Thymus (tissue), 11 donors: ENCODE results near the gene CLSTN1. TPM values are rescaled to one million over a fixed set of nuclear protein-coding genes. Genes with fewer than 3 reads are reported as not detected.

Source experiments
- DNase-seq, 9 donors: peaks; one replicate each; pipeline ENCODE4 v3.0.0-alpha.2; 2013; ENCODE audit warnings: low spot score in 9 of 9, low read depth in 6 of 9, missing footprints in 1 of 9
- H3K27ac ChIP-seq, 2 donors: one replicate each; pipeline ENCODE4 v1.5.1; 2013; ENCODE audit warnings: control low read depth in 1 of 2, low read depth in 1 of 2, low read length in 1 of 2, mild to moderate bottlenecking in 1 of 2, moderate library complexity in 1 of 2
- H3K27me3 ChIP-seq, 2 donors: one replicate each; pipeline ENCODE4 v1.5.1; 2013; ENCODE audit warnings: low read length in 1 of 2; ENCODE audit not compliant: control insufficient read depth in 2 of 2, insufficient read depth in 1 of 2
- H3K36me3 ChIP-seq, 2 donors: one replicate each; pipeline ENCODE4 v1.5.1; 2013; ENCODE audit warnings: low read length in 1 of 2, mild to moderate bottlenecking in 1 of 2, moderate library complexity in 1 of 2; ENCODE audit not compliant: control insufficient read depth in 2 of 2, insufficient read depth in 2 of 2
- H3K4me1 ChIP-seq, 2 donors: one replicate each; pipeline ENCODE4 v1.5.1; 2013; ENCODE audit warnings: low read length in 2 of 2; ENCODE audit not compliant: control insufficient read depth in 2 of 2, insufficient read depth in 2 of 2
- H3K4me3 ChIP-seq, 2 donors: one replicate each; pipeline ENCODE4 v1.5.1; 2013; ENCODE audit warnings: low read length in 2 of 2, control low read depth in 1 of 2, mild to moderate bottlenecking in 1 of 2
- H3K9me3 ChIP-seq, 2 donors: one replicate each; pipeline ENCODE4 v1.5.1; 2013; ENCODE audit warnings: low read length in 1 of 2, mild to moderate bottlenecking in 1 of 2; ENCODE audit not compliant: control insufficient read depth in 2 of 2, insufficient read depth in 1 of 2
- WGBS: extraction: QIAGEN DNeasy Blood & Tissue Kit; methylation state at CpG from one replicate; pipeline ENCODE4 v1.1.7; 2013; 5-methylcytosine and 5-hydroxymethylcytosine counted together
- polyA plus RNA-seq: library from polyadenylated mRNA; stranded (reverse); fragments of 200-250 nt; gene quantifications from one replicate; pipeline ENCODE4 v1.2.3, GENCODE V29; 2013
- total RNA-seq: library from RNA; stranded (reverse); fragments of 120-200 nt; gene quantifications from one replicate; pipeline ENCODE4 v1.2.4, GENCODE V29; 2013
- donor health status: healthy.

The CLSTN1 gene
- total and polyA plus RNA-seq, 2 donors, result 27.0 to 63.1 TPM

DNA sequence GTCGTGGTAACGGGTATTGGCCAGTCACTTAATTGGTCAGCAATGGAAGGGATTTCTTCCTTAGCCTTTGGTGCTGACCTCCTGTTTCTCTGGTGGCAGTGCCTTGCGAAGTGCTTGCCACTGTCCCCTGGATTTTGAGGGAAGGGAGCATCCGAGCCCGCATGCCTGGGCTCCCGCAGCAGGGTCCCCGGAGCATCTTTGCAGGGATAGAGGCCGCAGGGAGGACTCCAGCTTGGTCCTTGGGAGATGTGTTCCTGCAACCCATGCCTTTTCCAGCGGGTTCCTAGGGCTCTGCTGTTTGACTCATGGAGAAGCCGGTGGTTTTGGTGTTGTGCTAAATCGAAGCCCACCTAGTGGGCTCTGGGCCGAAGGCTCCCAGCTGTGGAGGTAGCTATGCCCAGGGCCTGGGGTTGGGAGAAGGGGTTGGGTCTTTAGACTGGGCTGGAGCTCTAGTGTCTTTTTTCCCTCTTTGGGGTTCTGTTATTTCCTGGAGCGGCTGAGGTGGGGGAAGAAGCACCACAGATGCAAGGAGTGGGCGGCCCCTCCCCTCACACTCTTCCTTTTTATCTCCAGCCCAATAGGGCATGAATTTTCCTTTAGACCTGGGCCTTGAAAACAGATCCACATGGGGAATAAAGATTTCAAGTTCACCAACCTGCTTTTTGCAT lies 133.2 kb downstream of the CLSTN1 start:
- Histone ChIP-seq H3K27ac (no peak overlapping the region), H3K4me1 (peaks cover 31 to 59% of the 10 kb centered on the region in 2 donors), H3K36me3 (peaks cover 2 to 22% of the 10 kb centered on the region in 2 donors), H3K4me3 (peak overlapping the region in 1 of 2 donors; percentile 49), H3K27me3 (peaks cover 0 to 17% of the 10 kb centered on the region in 2 donors), H3K9me3 (no peaks in the 10 kb centered on the region)
- DNase-seq, result no peak
- WGBS, result 83% methylated on average over 14 of the region's 14 CpGs

DNA sequence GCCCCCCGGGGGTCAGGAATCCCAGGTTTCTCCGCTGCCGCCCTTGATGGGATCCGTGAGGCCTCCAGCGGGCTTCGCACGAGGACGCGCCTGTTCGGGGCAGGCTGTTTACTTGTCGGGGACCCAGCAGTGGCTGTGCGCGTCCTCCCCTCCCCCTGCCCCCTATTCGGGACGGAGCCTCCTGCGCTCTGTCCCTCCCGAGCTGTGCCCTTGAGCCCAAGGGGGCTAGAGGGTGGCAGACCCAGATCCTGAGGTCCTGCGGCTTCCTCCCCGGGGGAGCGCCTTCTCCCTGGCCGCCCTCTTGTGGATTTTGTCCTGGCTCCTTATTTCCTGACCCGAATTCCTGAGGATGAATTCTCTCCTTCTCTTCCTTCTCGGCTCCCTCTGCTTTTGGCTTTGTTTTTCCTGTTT lies 133.8 kb downstream of the CLSTN1 start:
- peak in 1 of 9 donors; percentile 21 for DNase-seq
- Histone ChIP-seq H3K27ac (peak overlapping the region in 1 of 2 donors; percentile 25), H3K9me3 (no peaks in the 10 kb centered on the region), H3K4me3 (peak overlapping the region; percentile 49 to 74), H3K36me3 (peaks cover 2 to 18% of the 10 kb centered on the region in 2 donors), H3K4me1 (peaks cover 31 to 59% of the 10 kb centered on the region in 2 donors), H3K27me3 (peaks cover 0 to 17% of the 10 kb centered on the region in 2 donors)
- WGBS, result 73% methylated on average over 23 of the region's 23 CpGs

DNA sequence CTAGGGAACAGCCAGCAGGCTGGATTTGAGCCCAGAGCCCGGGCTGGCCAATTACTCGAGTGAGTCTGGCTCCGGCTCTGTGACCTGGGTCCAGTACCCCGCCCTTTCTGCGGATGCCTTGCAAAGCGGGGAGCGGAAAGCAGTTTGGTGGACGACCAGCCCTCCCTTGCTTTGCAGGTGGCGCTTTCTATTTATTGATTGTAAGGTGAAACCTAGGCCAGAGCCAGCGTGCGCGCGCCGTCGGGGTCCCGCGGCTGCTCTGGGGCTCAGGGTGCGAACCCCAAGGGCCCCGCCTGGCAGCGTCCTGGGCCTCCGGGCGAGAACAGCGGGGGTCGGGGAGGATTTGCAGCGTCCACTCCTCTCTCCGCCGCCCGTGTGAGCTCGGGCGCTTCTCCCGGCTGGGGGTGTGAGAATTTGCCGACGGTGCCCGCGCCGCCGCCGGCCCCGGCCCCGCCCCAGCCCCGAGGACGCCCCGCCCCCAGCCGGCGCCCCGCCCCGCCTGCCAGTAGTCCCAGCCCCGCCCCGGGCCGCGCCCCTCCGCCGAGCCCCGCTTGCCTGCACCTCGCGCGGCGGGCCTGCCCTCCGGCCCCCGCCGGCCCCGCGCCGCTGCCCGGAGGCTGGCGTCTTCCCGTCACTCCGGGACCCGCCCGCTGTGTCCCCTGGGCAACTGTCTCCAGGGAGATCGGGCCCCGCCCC lies 134.6 kb downstream of the CLSTN1 start:
- no peak overlapping the region for H3K27ac ChIP-seq
- H3K4me1 ChIP-seq, result peaks cover 31 to 59% of the 10 kb centered on the region in 2 donors
- H3K9me3 ChIP-seq, result no peaks in the 10 kb centered on the region
- H3K4me3 ChIP-seq, result peak overlapping the region; percentile 41 to 74
- WGBS, result 8% methylated on average over 72 of the region's 72 CpGs
- peaks cover 2 to 14% of the 10 kb centered on the region in 2 donors for H3K36me3 ChIP-seq
- DNase-seq, result peak in 7 of 9 donors; percentile 30 to 74 (median 53)
- peaks cover 0 to 17% of the 10 kb centered on the region in 2 donors for H3K27me3 ChIP-seq

DNA sequence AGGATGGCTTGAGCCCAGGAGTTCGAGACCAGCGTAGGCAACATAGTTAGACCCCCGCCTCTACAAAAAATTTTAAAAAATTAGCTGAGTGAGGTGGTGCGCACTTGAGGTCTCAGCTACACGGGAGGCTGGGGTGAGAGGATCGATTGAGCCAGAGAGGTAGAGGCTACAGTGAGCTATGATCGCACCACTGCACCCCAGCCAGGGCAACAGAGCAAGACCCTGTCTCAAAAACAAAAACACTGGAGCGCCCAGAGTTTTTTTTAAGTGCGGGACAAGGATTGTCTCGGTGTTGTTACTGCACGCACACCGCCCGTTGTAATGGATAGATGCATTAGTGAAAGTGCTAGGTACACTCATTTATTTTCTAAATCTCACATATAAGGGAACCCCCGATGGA lies 135.2 kb downstream of the CLSTN1 start:
- peaks cover 31 to 54% of the 10 kb centered on the region in 2 donors for H3K4me1 ChIP-seq
- 91% methylated on average over 14 of the region's 14 CpGs for WGBS
- peaks cover 0 to 17% of the 10 kb centered on the region in 2 donors for H3K27me3 ChIP-seq
- H3K9me3 ChIP-seq, result no peaks in the 10 kb centered on the region
- peak overlapping the region; percentile 41 to 74 for H3K4me3 ChIP-seq
- peaks cover 2 to 12% of the 10 kb centered on the region in 2 donors for H3K36me3 ChIP-seq
- H3K27ac ChIP-seq, result no peak overlapping the region
- no peak for DNase-seq

GRCh38 chr1:9687874-9688582 lies 135.7 kb downstream of the CLSTN1 start:
- whole genome bisulfite sequencing, result 52% methylated on average over 34 of the region's 34 CpGs
- H3K36me3 ChIP-seq, result peaks cover 2 to 13% of the 10 kb centered on the region in 2 donors
- H3K4me1 ChIP-seq, result peaks cover 31 to 51% of the 10 kb centered on the region in 2 donors
- no peaks in the 10 kb centered on the region for H3K9me3 ChIP-seq
- DNase-seq, result no peak
- H3K27ac ChIP-seq, result no peak overlapping the region
- H3K27me3 ChIP-seq, result peaks cover 0 to 17% of the 10 kb centered on the region in 2 donors
- H3K4me3 ChIP-seq, result peak overlapping the region; percentile 58 to 63

DNA sequence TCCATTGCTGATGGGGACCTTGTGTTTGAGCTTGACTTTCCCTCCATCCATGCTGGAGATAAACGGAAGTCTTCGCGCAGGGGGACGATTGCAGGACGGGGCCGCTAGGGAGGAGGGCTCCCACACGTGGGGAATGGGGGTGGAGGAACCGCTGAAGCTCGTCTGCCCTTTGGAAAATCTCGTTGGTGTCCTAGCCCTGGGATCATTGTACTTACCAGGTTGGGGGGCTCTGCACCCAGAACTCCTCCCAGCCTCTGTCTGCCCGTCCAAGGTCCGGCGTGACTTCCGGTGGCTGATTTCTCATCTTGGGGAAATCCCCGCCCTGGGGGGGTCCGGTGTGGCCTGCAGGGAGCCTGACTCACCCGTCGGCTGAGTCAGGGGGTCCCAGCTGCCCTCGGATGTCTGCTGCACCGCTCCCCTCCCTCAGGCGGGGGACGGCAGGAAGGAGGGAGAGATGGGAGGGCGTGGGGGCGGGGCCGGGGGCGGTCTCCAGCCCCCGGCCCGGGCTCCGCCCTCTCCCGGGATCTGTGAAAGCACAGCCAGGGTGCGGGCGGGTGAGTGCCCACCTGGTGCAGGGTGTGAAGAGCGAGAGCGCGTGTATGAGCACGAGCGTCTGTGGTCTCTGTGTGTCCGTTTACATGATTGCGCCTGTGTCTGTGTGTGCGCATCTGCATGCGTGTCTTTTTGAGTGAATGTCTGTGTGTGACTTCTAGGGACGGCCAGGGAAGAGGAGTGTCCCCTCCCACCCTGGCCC lies 136.5 kb downstream of the CLSTN1 start:
- Histone ChIP-seq H3K9me3 (no peaks in the 10 kb centered on the region), H3K36me3 (peaks cover 0 to 13% of the 10 kb centered on the region in 2 donors), H3K27me3 (peaks cover 0 to 17% of the 10 kb centered on the region in 2 donors), H3K27ac (peak overlapping the region; percentile 1 to 66), H3K4me1 (peaks cover 31 to 51% of the 10 kb centered on the region in 2 donors), H3K4me3 (peak overlapping the region; percentile 58 to 63)
- peak in 8 of 9 donors; percentile 54 to 90 (median 78) for DNase-seq
- 4% methylated on average over 42 of the region's 42 CpGs for WGBS

- Histone ChIP-seq H3K9me3 (no peaks in the 10 kb centered on the region), H3K27ac (no peak overlapping the region), H3K4me3 (no peak overlapping the region), H3K36me3 (peaks cover 0 to 9% of the 10 kb centered on the region in 2 donors), H3K4me1 (peaks cover 19 to 27% of the 10 kb centered on the region in 2 donors), H3K27me3 (peaks cover 0 to 14% of the 10 kb centered on the region in 2 donors)
- WGBS, result 97% methylated on average over 1 of the region's 1 CpG
- DNase-seq, result no peak
Measured at GRCh38 chr1:9684801-9685200, 139.0 kb downstream of the CLSTN1 start.

GRCh38 chr1:9680828-9681227 lies 142.9 kb downstream of the CLSTN1 start:
- no peak for DNase-seq
- H3K4me3 ChIP-seq, result no peak overlapping the region
- peaks cover 0 to 13% of the 10 kb centered on the region in 2 donors for H3K36me3 ChIP-seq
- H3K4me1 ChIP-seq, result no peaks in the 10 kb centered on the region
- no peak overlapping the region for H3K27ac ChIP-seq
- H3K27me3 ChIP-seq, result no peaks in the 10 kb centered on the region
- H3K9me3 ChIP-seq, result no peaks in the 10 kb centered on the region
- 89% methylated on average over 6 of the region's 6 CpGs for WGBS
